ENCODE measurements around the gene SAXO1.

The SAXO1 gene

DNA sequence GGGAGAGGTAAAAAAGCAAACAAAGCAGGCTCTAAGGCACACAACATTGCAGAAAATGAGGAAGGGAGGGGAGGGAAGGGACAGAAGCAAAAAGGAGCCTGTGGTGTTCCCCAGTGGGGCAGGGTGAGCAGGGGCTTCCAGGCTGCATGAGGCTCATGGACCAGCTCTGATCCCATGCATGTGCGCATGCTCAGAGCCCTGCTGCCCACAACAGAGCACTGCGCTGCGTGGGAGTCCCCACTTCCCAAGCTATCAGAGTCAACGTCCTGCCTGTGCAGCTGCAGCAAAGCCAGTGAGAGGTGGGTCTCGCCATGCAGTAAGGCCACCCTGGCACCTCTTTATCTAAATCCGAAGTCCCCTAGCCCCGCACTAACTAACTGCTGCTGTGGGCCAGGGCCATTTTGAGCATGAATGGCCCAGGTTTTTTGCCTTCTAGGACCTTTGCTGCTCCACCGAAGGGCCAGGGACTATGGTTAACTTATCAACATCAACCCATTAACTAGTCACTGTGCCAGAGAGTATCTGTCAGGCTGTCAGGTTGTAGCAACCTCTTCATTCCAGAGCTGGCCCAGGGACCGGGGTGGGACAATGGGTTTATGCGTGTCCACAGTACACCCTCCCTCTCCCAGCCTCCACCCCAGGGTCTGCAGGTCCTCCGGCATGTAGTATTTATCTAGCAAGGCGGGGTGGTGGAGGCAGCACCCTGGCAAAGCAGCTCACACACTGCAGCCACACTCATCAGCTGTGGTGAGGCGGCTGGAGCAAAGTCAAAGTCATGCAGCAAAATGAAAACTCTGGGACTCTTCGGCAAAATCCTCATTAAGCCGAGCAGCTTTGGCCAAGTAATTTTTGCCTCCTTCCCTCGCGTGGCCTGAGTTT is 123.6 kb downstream of the SAXO1 start:
- DNase-seq, result no peak

DNA sequence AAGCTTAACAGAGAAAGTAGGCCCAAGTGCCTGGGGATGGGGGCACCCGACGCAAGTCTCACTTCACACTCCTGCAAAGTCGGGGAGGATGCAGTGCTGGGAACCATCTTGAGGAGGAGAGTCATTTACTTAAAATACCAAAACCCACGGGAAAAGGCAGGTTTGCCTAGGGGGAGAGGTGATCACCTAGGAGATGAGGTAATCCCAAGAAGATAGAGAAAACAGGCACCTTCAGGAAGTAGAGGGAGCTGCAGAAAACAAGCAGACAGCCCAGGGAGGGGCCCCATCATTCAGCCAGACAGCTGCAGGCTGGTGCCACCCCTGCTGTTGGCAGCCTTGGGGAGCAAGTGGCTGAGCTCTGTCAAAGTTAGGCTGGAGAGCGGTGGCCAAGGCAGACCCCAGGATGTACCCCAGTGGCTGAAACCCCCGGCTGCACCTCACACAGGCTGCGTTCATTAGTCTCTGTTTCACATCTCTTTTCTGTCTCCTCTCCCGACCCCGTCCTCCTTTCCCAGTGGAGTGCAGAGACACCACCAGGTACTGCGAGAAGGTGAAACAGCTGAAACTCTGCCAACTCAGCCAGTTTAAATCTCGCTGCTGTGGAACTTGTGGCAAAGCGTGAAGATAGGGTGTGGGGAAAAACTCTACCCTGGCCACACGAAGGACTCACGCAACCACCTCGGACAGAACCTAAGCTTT is 124.9 kb downstream of the SAXO1 start:
- DNase-seq, result no peak

DNA sequence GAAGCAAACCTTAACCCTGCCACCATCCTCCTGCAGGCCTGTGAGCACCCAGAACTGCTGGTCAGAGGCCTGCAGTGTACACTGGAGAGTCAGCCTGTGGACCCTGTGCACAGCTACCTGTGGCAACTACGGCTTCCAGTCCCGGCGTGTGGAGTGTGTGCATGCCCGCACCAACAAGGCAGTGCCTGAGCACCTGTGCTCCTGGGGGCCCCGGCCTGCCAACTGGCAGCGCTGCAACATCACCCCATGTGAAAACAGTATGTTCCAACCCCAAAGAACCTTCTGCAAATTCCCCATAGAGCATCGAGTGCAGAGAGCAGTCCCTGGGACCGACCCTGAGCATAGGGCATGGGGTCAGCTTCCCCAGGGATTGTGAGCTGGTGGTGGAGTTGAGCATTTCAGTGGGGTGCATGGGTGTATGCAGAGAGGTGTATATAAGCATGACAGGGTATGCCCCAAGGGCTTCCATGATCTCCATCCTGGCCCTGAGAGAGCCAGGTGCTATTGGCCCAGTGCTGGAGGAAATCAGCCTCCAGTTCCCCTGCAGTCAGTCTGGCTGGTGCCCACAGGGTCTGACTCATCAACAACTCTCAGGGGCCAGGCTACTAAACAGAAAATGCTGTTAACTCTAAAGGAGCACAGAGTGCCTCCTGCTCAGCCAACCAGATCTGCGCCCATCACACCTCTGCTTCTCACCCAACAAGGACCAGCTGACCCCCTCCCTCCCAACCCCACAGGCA is 126.2 kb downstream of the SAXO1 start:
- no peak for DNase-seq

DNA sequence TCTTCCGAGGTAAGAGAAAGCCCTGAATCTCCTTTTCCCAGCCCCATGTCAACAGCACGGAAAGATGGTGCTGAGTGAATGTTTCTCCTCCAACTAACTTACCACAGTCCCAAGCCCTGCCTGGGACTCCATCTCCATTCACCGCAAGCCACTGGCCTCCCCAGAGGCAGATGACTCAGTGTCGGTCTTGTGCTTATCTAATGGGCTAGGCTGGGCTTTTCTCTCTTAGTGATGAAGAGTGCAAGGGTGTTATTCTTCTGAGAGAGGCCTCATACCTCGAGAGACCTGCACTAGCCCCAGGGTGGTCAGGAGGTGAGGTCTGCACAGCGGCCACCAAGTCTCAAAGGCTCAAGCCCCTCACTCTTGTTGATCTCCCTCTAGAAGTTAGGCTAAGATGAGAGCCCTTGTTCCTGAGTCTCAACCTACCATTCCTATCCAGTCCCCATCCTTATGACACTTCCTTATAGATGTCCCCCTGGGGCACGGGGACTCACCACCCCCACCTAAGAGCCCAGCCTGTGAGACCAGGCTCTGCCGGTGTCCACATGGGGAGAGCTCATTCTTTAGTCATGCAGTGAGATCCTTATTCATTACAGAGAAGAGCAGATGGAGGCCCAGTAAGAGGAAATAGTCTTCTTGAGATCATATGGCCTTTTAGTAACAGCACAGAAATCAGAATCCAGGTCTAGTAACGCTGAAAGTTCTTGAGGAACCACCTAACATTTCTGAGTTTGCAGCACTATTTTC is 127.0 kb downstream of the SAXO1 start:
- DNase-seq, result no peak

DNA sequence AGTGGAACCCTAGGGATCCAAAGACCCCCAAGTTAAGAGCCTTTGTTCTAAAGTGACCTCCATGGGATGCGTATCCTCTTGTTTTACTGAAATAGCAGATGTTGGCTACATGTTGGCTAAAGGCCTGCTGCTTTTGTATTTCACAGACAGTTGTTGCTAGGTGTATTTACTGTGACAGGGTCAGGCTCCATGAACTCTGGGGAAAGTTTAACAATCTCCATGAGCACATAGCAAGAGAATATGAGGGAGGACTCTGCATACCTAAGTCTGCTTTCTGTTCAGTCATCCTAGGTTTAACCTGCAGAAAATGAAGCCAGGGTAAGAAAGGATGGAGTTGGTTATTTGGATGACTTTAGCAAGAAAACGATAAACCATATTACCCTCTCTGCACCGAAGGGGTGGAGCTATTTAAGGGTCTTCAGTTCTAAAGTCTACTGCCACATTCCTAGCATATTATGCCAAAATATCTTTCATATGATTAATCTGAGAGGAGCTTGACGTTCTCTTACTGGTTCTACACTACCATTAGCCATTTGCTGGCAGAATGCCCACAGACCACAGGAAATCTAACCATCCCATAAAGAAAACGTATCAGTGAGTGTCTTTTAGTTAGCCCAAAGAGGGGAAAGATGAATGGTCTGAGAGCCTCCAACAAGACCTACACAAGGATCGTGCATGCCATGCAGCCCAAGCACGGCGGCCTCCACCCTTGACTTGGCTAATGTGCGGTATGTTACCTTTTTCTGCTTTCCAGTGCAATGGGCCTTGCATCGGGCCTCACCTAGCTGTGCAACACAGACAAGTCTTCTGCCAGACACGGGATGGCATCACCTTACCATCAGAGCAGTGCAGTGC is 127.8 kb downstream of the SAXO1 start:
- no peak for DNase-seq

DNA sequence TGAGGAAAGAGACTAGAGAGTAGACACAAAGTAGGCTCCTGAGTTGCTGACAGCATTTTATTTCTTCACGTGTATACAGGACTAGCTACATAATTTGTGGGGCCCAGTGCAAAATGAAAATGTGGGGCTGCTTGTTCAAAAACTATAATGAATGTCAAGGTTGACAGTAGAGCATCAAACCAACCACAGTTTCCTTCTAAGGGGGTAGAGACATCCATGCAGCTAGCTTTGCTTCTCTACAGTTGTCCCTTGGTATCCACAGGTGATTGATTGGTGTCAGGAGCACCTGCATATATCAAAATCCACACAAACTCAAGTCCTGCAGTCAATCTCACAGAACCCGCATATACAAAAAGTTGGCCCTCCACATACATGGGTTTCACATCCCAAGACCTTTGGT is 129.6 kb downstream of the SAXO1 start:
- DNase-seq, result no peak

DNA sequence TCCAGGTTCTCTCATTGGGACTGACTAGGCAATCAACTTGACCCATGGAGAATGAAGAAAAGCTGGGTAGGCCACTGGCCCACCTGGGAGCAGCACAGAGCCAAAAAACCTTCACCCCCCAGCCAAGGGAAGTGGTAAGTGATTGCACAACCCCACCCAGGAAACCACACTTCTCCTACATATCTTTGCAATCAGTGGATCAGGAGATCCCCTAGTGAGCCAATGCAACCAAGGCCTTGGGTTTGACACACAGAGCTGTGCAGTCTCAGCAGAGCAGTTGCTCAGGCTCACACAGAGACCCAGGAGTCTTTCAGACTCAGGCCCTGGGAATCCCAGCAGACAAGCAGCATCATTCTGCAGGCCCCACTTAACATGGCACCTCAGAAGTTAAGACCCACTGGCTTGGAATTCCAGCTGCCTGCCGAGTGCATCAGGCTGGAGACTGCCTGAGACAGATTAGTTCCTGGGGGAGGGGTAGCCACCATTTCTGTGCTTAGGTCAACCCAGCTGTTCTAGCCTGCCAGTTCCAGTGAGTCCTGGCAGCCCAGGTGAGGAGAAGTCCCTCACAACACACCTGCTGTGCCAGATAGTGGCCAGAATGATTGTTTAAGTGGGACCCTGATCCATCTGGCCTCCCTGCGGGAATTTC is 136.4 kb downstream of the SAXO1 start:
- no peak for DNase-seq

DNA sequence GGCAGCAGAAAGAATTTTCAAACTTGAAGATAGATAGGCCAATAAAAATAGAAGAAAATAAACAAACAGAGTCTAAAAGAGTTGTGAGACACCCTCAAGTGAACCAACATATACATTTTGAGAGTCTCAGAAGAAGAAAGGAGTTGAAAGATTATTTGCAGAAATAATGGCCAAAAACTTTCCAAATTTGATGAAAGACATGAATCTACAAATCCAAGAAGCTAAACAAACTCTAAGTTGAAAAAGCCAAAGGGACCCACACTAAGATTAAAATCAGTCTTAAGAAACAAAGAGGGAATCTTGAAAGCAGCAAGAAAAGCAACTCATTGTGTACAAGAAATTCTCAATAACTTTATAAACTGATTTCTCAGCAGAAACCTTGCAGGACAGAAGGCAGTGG is 137.0 kb downstream of the SAXO1 start:
- no peak for DNase-seq

DNA sequence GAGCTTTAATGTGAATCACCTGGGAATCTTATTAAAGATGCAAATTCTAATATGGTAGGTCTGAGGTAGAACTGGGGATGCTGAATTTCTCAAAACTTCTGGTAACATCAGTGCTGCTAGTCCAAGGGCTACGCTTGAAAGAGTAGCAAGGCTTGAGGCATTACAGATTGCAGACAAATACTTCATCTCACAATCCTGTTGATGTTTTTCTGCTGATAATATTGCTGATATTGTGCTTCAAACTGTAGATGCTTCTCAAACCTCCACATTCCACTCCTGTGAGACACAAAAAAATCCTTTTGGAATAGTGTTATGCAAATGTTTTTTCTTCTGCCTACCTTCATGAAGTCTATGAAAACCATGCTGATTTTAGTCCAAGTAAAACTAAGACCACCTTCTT is 139.5 kb downstream of the SAXO1 start:
- no peak for DNase-seq

DNA sequence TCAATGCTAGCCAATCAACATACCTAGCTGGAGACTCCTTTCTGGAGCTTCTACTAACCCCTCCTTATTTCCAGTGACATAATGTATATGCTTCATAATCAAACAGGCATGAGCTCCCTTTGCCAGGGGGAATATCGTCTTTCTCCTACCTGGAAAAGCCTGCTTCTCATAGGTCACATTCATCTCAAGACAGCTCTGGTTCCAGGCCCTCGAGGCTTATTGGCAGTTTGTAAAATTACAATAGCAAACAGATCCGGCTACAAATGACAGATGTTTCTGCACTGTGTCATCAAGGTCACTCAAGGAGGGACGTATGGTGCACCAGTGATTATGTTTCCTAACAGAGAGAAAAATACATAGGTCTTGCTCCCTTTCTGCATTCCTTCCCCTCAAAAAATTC is 140.0 kb downstream of the SAXO1 start:
- DNase-seq, result no peak

DNA sequence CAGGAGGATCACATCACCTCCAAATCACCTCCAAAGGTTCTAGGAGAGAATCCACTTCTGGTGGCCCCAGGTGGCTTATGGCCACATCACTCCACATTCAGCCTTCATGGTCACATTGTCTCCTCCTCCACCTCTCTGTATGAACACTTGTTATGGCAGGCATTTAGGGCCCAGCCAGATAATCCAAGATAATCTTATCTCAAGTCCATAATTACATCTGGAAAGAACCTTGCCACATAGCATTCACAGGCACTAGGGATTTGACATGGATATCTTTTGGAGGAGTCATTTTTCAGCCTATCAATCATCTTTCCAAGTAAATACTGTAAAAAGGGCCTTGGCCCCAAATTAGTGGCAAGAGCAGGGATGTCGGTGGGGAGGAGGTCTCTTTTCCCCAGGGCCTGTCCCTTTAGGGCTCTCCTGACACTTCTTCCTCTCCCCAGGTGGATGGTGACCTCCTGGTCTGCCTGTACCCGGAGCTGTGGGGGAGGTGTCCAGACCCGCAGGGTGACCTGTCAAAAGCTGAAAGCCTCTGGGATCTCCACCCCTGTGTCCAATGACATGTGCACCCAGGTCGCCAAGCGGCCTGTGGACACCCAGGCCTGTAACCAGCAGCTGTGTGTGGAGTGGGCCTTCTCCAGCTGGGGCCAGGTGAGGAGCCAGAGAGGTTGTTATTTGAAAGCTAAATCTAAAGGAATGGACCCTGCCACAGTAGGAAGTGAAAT is 140.9 kb downstream of the SAXO1 start:
- DNase-seq, result no peak

DNA sequence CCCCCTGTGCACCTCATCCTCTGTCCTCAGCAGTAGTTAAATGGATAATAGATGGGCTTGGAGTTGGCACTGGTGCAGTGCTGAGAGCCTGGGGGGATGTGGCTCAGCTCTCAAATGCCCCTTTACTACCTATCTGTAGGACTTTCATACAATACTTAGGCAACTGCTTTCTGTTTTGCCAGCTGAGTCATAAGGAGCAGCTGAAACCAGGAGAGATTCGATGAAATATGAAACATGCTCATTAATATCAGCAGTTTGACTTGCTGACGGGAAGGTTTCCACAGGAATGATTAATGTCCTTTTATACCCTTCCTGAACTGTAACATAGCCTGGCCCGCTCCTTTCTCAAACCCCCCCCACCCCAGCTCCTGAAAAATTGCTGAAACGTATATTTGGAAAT is 142.6 kb downstream of the SAXO1 start:
- DNase-seq, result no peak

DNA sequence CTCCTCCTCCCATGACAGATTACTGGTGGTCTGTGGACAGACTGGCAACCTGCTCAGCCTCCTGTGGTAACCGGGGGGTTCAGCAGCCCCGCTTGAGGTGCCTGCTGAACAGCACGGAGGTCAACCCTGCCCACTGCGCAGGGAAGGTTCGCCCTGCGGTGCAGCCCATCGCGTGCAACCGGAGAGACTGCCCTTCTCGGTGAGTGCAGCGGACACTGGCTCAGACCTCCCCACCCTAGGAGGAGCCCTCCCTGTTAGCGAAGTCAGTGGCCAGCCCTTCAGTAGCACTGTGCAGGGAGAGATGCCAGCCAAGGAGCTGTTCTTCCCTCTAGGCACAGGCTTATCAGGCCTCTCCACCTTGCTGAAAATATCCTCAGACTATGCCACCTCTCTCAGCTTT is 143.5 kb downstream of the SAXO1 start:
- no peak for DNase-seq

DNA sequence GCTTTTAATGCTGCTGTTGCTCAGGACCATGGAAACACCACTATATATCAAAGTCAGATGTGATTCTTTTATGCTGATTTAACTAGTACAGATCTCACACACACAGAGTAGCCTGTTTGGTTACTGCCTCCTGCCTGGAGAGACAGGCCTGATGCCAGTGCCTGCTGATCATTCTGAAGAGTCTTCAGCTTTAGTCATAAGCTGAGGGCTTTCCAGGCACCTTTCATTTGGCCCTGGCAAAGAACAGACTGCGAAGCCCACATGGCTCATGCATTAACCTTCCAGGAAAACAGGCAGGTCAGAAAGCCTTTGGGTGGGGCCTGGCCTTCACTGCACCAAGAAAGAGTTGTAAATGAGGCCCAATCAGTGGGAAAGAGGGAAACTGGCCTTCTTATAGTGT is 144.7 kb downstream of the SAXO1 start:
- no peak for DNase-seq

DNA sequence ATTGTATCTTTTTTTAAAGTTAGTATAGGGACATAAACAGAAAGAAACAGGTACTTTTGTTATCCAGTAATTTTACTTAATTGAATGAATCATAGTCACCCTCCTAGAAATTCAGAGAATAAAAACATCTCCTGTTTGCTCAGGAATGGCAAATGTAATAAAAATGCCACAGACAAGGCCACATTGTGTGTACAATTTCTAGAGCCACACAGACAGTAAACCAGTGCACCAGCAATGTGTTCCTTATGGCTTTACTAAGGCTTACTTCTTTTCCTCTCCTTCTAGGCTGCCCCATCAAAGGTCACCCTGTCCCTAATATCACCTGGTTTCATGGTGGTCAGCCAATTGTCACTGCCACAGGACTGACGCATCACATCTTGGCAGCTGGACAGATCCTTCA is 145.5 kb downstream of the SAXO1 start:
- DNase-seq, result no peak

DNA sequence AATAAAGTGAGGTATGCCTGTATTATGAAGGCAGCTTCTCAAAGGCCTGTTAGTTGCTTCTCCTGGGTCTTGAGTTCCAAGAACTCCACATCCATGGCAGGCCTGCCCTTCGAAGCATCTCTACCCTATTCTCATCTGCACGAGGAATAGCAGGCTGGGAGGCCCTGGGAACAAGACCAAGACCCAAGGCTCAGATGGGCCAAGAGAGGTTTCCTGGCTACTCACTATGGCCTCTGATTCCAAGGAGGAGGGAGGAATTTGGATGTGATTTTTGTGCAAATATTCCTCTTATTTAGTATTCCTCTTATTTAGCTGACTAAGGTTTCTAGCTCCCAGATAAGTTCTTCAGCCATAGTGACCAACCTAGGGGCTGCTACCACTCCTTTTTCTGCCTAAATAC is 151.3 kb downstream of the SAXO1 start:
- DNase-seq, result no peak

DNA sequence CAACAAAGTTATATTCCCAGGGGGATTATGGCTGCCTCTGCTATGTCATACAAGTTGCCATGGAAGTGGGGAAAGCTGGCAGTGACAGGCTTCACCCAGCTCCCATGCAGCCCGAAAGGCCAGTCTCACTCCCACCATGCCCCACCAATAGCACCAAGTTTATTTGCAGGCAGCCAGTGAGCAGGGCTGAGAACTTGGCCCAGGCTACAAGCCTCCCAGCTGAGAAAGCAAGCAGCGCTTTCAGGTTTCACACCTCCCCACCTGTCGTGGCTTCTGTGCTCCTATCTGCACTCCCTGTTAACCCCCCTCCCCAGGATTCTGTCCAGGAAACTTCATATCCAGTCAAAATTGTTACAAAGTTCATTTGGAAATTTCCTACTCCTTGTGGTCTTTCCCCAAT is 155.0 kb downstream of the SAXO1 start:
- DNase-seq, result no peak
